ENCODE results near the gene DENND1A. TPM values are rescaled to one million over a fixed set of nuclear protein-coding genes. Genes with fewer than 3 reads are reported as not detected.

Gene DENND1A
- total and polyA plus RNA-seq, 2 experiments from 2014 or later, result 13.1 to 28.7 TPM

GRCh38 chr9:123645126-123645525 lies 284.8 kb downstream of the DENND1A start:
- ATAC-seq (no peak), DNase-seq (ENCODE audit: low spot score) (no peak)
- no peaks in the 10 kb centered on the region for H3K27me3 Mint-ChIP-seq (ENCODE audit: insufficient read depth, low read depth, poor library complexity)
- peaks cover 11% of the 10 kb centered on the region; the same call in 2 of the 3 replicates for H3K4me1 Mint-ChIP-seq
- no peak overlapping the region for H3K27ac ChIP-seq (ENCODE audit: low read depth)
- H3K9me3 Mint-ChIP-seq, result no peaks in the 10 kb centered on the region
- H3K4me1 ChIP-seq (ENCODE audit: insufficient read depth), result peaks cover 7% of the 10 kb centered on the region; the same call in 1 of the 2 replicates
- no peaks in the 10 kb centered on the region for H3K36me3 ChIP-seq (ENCODE audit: insufficient read depth)
- H3K36me3 Mint-ChIP-seq (ENCODE audit: low read depth), result no peaks in the 10 kb centered on the region
- no peaks in the 10 kb centered on the region for H3F3A ChIP-seq (replicated peaks; ENCODE audit: low read depth)
- no peak overlapping the region; the same call in 1 of the 2 replicates for H3K4me2 ChIP-seq
- peaks cover 9% of the 10 kb centered on the region; the same call in 1 of the 2 replicates for H4K20me1 ChIP-seq (replicated peaks; ENCODE audit: insufficient read depth)
- TF ChIP-seq STAT1 (IDR thresholded peaks at IDR 0.05; ENCODE audit: unreplicated experiment) (no peak), ZNF462 (CRISPR knock-in tag; IDR thresholded peaks at IDR 0.05) (0 out of 2 replicates have a peak, but pooled peaks have one; percentile 47)
- H3K4me3 ChIP-seq, result no peak overlapping the region
- H3K4me3 Mint-ChIP-seq, result no peak overlapping the region
- H3K27ac Mint-ChIP-seq, result no peak overlapping the region
- no peaks in the 10 kb centered on the region for H3K27me3 ChIP-seq (ENCODE audit: insufficient read depth)
- no peaks in the 10 kb centered on the region for H3K79me2 ChIP-seq (replicated peaks; ENCODE audit: insufficient read depth)
- H2AFZ ChIP-seq, result no peak overlapping the region
- no peaks in the 10 kb centered on the region for H3K9me2 ChIP-seq (ENCODE audit: insufficient read depth)

- H3K27ac Mint-ChIP-seq, result no peak overlapping the region
- Histone ChIP-seq H3K4me3 (no peak overlapping the region), H3F3A (replicated peaks; ENCODE audit: low read depth) (no peaks in the 10 kb centered on the region), H3K27me3 (ENCODE audit: insufficient read depth) (no peaks in the 10 kb centered on the region), H3K4me2 (no peak overlapping the region), H3K79me2 (replicated peaks; ENCODE audit: insufficient read depth) (no peaks in the 10 kb centered on the region), H3K27ac (ENCODE audit: low read depth) (no peak overlapping the region), H4K20me1 (replicated peaks; ENCODE audit: insufficient read depth) (peaks cover 9% of the 10 kb centered on the region; the same call in 1 of the 2 replicates), H3K4me1 (ENCODE audit: insufficient read depth) (peaks cover 7% of the 10 kb centered on the region; the same call in 1 of the 2 replicates), H3K36me3 (ENCODE audit: insufficient read depth) (no peaks in the 10 kb centered on the region), H3K9me2 (ENCODE audit: insufficient read depth) (no peaks in the 10 kb centered on the region), H2AFZ (no peak overlapping the region)
- no peak overlapping the region for H3K4me3 Mint-ChIP-seq
- TF ChIP-seq CREB1 (CRISPR knock-in tag; IDR thresholded peaks at IDR 0.05; ENCODE audit: low read depth), result no peak
- no peak for TF ChIP-seq CTCF (conservative IDR thresholded peaks at IDR 0.05; ENCODE audit: low read depth in 2 of 2)
- TF ChIP-seq STAT1 (IDR thresholded peaks at IDR 0.05; ENCODE audit: unreplicated experiment), result no peak
- TF ChIP-seq POLR2AphosphoS5 (IDR thresholded peaks at IDR 0.05; ENCODE audit: low read depth), result no peak
- ATAC-seq (no peak), DNase-seq (ENCODE audit: low spot score) (no peak)
- peaks cover 11% of the 10 kb centered on the region; the same call in 2 of the 3 replicates for H3K4me1 Mint-ChIP-seq
- H3K36me3 Mint-ChIP-seq (ENCODE audit: low read depth), result no peaks in the 10 kb centered on the region
- no peaks in the 10 kb centered on the region for H3K27me3 Mint-ChIP-seq (ENCODE audit: insufficient read depth, low read depth, poor library complexity)
- no peaks in the 10 kb centered on the region for H3K9me3 Mint-ChIP-seq
Measured at GRCh38 chr9:123643518-123643917, 286.4 kb downstream of the DENND1A start.
